Colonic mucosa (tissue), 4 donors: ENCODE results near the gene SLC15A3. TPM values are rescaled to one million over a fixed set of nuclear protein-coding genes. Genes with fewer than 3 reads are reported as not detected.

Source experiments
- DNase-seq: peaks from one replicate; pipeline ENCODE4 v3.0.0-alpha.2; 2020
- H3K27ac ChIP-seq: fragments of 200-600 bp; one replicate; pipeline ENCODE4 v1.8.0; 2021
- H3K27me3 ChIP-seq: fragments of 200-600 bp; one replicate; pipeline ENCODE4 v1.8.0; 2021
- H3K36me3 ChIP-seq: fragments of 200-600 bp; one replicate; pipeline ENCODE4 v1.8.0; 2021
- H3K4me1 ChIP-seq: fragments of 200-600 bp; one replicate; pipeline ENCODE4 v1.8.0; 2021; ENCODE audit warnings: mild to moderate bottlenecking
- H3K4me3 ChIP-seq: fragments of 200-600 bp; one replicate; pipeline ENCODE4 v1.8.0; 2021
- H3K9ac ChIP-seq, 2 donors: one replicate each; pipeline ENCODE4 v1.7.0; 2013; ENCODE audit warnings: control low read depth in 2 of 2, low read depth in 2 of 2, low read length in 2 of 2
- H3K9me3 ChIP-seq: fragments of 200-600 bp; one replicate; pipeline ENCODE4 v1.8.0; 2021
- CTCF ChIP-seq: fragments of 200-600 bp; IDR thresholded peaks from one replicate; pipeline ENCODE4 v1.8.0; 2022; ENCODE audit warnings: antibody characterized with exemption, mild to moderate bottlenecking
- intact Hi-C: fragments of 100-400 bp; cut with DNase I; formaldehyde crosslinking; loops from one replicate; pipeline ENCODE4 v1.14.1; 2022
- total RNA-seq, 2 donors: library from RNA; stranded (reverse); fragmentation: NEBNext Ultra II Directional in 1 of 2; extraction: Animal tissue kit (Norgen Biotek cat#: 25700) in 1 of 2; gene quantifications; one replicate each; pipeline ENCODE4 v1.2.1, GENCODE V29; 2021
- donor health status: healthy.
- donor health status: DM: no; HTN: no; CAD: no.
- donor health status: DM: no; HTN: no; CAD: no.

SLC15A3 gene
- total RNA-seq, 2 donors from 2014 or later = 6.6 to 14.4 TPM

GRCh38 chr11:60982184-60982583 lies 30.2 kb upstream of the SLC15A3 start:
- H3K27me3 ChIP-seq = no peaks in the 10 kb centered on the region
- intact Hi-C loops = no loop called here
- no peaks in the 10 kb centered on the region for H3K9me3 ChIP-seq
- no peaks in the 10 kb centered on the region for H3K36me3 ChIP-seq
- no peak overlapping the region for H3K27ac ChIP-seq
- no peak overlapping the region for H3K9ac ChIP-seq
- H3K4me1 ChIP-seq = no peaks in the 10 kb centered on the region
- TF ChIP-seq CTCF = no peak
- no peak overlapping the region for H3K4me3 ChIP-seq
- no peak for DNase-seq

GRCh38 chr11:60981515-60981914 lies 29.5 kb upstream of the SLC15A3 start:
- Histone ChIP-seq H3K9ac (no peak overlapping the region), H3K4me1 (no peaks in the 10 kb centered on the region), H3K36me3 (no peaks in the 10 kb centered on the region), H3K9me3 (no peaks in the 10 kb centered on the region), H3K27me3 (no peaks in the 10 kb centered on the region), H3K27ac (no peak overlapping the region), H3K4me3 (no peak overlapping the region)
- no peak for DNase-seq
- no peak for TF ChIP-seq CTCF
- intact Hi-C loops = no loop called here

- no peak for DNase-seq
- H3K27ac ChIP-seq = no peak overlapping the region
These were observed 26.8 kb upstream of the SLC15A3 start for GRCh38 chr11:60978546-60979380.

GRCh38 chr11:60977836-60978235 lies 25.9 kb upstream of the SLC15A3 start:
- Histone ChIP-seq H3K4me1 (no peaks in the 10 kb centered on the region), H3K9me3 (no peaks in the 10 kb centered on the region), H3K27ac (no peak overlapping the region), H3K9ac (no peak overlapping the region), H3K27me3 (no peaks in the 10 kb centered on the region), H3K4me3 (no peak overlapping the region), H3K36me3 (no peaks in the 10 kb centered on the region)
- intact Hi-C loops = no loop called here
- no peak for TF ChIP-seq CTCF
- no peak for DNase-seq

More at GRCh38 chr11:60978546-60979380, 26.8 kb upstream of the SLC15A3 start:
- no peak overlapping the region for H3K4me3 ChIP-seq
- no peaks in the 10 kb centered on the region for H3K9me3 ChIP-seq
- H3K27me3 ChIP-seq = no peaks in the 10 kb centered on the region
- no peak overlapping the region for H3K9ac ChIP-seq
- no peak for TF ChIP-seq CTCF
- no peaks in the 10 kb centered on the region for H3K4me1 ChIP-seq
- intact Hi-C loops = no loop called here
- no peaks in the 10 kb centered on the region for H3K36me3 ChIP-seq

GRCh38 chr11:60977224-60977623 lies 25.2 kb upstream of the SLC15A3 start:
- Histone ChIP-seq H3K27me3 (no peaks in the 10 kb centered on the region), H3K27ac (no peak overlapping the region), H3K36me3 (no peaks in the 10 kb centered on the region), H3K4me1 (no peaks in the 10 kb centered on the region), H3K9me3 (no peaks in the 10 kb centered on the region), H3K4me3 (no peak overlapping the region), H3K9ac (no peak overlapping the region)
- TF ChIP-seq CTCF = no peak
- intact Hi-C loops = no loop called here
- no peak for DNase-seq
